GM12801 (cell line): ENCODE data around the gene LCLAT1.

Source experiments
- TF ChIP-seq, protein P1 (sequence below): IDR thresholded peaks from one replicate; pipeline ENCODE4 v1.5.1; 2011; ENCODE audit warnings: control low read depth; ENCODE audit not compliant: insufficient read length; ENCODE audit errors: extremely low read depth

Gene LCLAT1

DNA sequence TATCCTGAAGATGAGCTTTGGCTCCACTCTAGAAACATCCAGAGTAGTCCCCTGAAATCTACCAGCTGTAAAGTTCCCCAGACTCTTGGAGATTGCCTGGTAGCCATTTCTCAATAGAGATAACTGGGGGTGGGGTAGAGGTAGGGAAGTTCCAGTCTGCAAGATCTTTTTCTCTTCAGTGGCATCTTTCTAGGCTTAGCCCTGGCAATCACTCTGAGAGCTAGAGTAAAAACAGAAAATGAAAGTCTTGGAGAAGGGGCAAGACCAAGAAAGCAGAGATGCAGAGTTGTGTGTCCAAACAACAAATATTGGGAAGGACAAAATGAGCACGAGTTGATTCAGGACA lies 41.8 kb upstream of the LCLAT1 start:
- TF ChIP-seq, protein P1, sequence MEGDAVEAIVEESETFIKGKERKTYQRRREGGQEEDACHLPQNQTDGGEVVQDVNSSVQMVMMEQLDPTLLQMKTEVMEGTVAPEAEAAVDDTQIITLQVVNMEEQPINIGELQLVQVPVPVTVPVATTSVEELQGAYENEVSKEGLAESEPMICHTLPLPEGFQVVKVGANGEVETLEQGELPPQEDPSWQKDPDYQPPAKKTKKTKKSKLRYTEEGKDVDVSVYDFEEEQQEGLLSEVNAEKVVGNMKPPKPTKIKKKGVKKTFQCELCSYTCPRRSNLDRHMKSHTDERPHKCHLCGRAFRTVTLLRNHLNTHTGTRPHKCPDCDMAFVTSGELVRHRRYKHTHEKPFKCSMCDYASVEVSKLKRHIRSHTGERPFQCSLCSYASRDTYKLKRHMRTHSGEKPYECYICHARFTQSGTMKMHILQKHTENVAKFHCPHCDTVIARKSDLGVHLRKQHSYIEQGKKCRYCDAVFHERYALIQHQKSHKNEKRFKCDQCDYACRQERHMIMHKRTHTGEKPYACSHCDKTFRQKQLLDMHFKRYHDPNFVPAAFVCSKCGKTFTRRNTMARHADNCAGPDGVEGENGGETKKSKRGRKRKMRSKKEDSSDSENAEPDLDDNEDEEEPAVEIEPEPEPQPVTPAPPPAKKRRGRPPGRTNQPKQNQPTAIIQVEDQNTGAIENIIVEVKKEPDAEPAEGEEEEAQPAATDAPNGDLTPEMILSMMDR, result no peak

DNA sequence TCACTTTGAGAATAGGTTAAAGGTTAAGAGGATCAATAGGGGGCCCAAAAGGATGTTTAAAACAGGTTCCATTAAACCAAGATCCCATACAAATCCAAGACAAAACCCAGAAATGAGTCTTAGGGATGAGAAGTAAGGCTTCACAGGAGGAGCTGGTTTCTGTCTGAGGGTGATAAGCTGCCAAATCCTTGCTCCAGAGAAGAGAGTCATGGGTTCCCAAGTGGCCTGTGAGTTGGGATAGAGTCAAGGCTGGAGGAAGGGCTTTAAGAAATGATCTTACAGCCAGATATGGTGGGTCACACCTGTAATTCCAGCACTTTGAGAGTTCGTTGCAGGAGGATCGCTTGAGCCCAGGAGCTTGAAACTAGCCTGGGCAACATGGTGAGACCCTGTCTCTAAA lies 40.2 kb upstream of the LCLAT1 start:
- TF ChIP-seq, protein P1, result no peak

DNA sequence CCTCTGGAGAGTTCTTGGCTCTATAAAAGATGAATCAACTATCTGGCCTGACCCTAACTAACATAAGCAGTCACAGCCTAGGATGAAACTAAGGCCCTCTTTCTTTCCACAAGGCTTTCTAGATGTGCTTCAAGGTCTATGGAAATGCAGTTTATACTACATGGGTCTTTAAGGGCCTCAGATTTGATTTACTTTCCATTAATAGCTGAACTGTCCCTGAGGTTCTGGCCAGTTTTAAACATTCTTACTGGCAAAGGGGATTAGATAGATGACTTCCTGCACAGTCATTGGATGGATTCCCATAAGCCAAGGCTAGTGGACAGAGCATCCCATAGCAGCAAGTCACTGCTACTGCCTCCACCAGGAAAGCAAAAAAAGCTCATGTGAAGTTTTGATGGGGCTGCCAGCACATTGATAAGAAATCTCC lies 38.1 kb upstream of the LCLAT1 start:
- TF ChIP-seq, protein P1, result no peak

DNA sequence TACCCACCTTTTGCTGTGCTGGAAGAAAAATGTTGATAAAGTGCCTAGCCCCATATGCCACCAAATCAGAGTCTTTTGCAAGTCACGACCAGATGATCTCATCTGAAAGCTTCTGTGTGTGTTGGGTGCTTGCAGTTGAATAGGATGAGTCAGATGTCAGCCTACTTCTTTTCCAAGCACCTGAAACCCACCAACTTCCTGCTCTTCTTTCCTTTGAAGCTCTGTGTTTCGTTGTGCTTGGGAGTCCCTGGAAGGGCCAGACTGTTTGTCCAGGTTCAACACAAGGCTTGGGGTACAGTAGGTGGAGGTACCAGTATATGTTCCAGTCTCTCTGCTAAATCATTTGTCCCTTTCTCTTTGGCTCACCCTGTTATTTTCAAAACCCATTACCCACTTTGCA lies 36.8 kb upstream of the LCLAT1 start:
- TF ChIP-seq, protein P1, result no peak

DNA sequence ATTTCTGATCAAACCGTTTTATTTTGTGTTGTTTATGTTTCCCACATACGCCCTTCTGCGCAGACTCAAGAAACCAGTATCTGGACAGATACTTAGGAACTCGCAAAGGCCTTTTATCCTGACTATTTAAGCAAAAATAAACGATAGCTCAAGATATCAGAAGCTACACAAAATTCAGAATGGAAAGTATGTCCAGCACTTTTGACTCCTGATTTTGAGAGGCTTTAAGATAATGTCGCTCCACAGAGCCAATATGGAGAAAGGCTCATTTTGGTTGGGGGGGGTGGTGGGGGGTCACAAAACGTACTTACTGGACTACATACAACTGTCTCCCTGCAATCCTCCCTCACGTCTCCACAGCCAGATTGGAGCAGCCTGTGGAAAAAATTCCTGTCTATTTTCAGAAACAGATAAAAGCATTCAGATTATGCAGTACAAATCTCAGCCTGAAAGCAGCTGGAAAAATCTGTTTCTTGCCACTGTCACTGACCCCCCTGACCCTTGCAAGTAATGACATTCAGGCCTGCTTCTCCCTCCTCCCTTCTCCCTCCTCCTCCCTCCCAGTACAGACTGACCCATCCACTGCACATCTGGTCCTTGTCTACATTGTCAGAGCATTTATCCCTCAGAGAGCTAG lies 34.9 kb upstream of the LCLAT1 start:
- TF ChIP-seq, protein P1, result no peak

DNA sequence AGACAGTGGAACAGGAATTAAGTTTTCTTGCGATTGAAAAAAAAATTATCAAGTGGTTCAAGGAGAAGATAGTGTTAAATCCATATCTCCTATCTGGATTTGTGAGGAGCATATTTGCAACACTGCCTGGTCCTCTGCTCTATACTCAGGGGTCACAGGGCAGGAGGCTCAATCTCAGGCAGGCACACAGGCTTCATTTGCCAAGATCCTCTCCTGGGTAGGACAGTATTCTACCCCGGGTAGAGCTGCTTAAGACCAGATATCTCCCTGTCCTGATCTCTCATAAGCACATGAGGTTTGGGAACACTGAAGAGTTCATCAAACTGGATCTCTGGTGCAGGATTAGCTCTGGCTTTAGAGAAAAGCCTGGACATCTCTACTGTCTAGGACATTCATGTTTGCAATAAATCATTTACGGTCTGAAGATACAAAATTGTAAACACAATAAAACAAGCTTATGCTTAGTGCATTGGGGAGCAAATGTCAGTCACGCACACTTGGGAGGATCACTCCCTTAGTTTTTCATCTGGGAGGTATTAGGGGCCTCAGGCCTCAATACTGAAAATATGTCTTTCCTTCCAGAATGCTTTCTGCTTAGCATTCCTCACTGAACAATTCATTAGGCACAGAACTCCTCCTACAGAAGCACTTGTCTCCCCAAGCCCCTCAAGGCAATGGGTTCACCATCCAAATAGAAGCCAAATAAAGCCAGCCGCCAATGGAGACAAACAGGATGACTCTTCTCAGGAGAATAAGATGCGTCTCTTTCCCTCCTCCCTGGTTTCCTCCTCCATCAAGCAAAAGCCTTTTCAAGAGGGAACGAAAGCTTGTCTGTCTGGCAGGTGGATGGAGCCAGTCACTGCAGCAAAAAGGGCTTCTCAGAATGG lies 34.1 kb upstream of the LCLAT1 start:
- TF ChIP-seq, protein P1, result no peak

DNA sequence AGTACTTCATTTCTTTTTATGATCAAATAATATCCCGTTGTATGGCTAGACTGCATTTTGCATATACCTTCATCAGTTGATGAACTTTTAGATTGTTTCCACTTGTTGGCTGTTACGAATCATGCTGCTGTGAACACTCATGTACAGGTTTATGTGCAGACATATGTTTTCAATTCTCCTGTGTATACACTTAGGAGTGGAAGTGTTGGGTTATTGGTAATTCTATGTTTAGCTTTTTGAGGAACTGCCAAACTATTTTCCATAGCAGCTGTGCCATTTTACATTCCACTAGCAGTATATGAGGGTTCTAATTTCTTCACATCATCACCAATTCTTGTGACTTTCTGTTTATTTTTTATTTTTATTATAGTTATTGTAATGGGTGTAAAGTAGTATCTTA lies 32.1 kb upstream of the LCLAT1 start:
- TF ChIP-seq, protein P1, result no peak
